GM12878 (cell line): ENCODE measurements around the gene GRHL1. TPM values are rescaled to one million over a fixed set of nuclear protein-coding genes. Genes with fewer than 3 reads are reported as not detected.

Source experiments
- CUX1 ChIP-seq: IDR thresholded peaks from 2 replicates; pipeline ENCODE4 v1.6.1; 2012; ENCODE audit warnings: improper control_type of control experiment, low read depth, low read length; ENCODE audit not compliant: insufficient replicate concordance
- EZH2 ChIP-seq: IDR thresholded peaks from 2 replicates; pipeline ENCODE4 v1.6.1; 2012; ENCODE audit warnings: low read depth, mild to moderate bottlenecking, control low read depth, inconsistent platforms, low read length, borderline replicate concordance; ENCODE audit not compliant: control insufficient read depth
- FOS ChIP-seq: IDR thresholded peaks from 3 replicates; pipeline ENCODE4 v1.6.1; 2011; ENCODE audit warnings: borderline replicate concordance; ENCODE audit not compliant: insufficient read length; ENCODE audit errors: extremely low read depth
- IKZF2 ChIP-seq, 2 experiments: fragments of 450-650 bp; IDR thresholded peaks; 2 replicates each; pipeline ENCODE4 v1.6.1; 2017; ENCODE audit warnings: mild to moderate bottlenecking in 2 of 2, moderate library complexity in 2 of 2
- KAT2A ChIP-seq: conservative IDR thresholded peaks from 2 replicates; pipeline ENCODE4 v1.6.1; 2011; ENCODE audit warnings: low read depth, low read length; ENCODE audit not compliant: control insufficient read depth
- MTA2 ChIP-seq: fragments of 450-650 bp; IDR thresholded peaks from 2 replicates; pipeline ENCODE4 v1.6.1; 2016; ENCODE audit warnings: low read depth, mild to moderate bottlenecking, moderate library complexity
- MXI1 ChIP-seq: fragments of 150-350 bp; IDR thresholded peaks from 2 replicates; pipeline ENCODE4 v1.6.1; 2011; ENCODE audit warnings: low read depth, mild to moderate bottlenecking, inconsistent platforms, low read length, improper control_type of control experiment
- NFYB ChIP-seq: IDR thresholded peaks from 2 replicates; pipeline ENCODE4 v1.6.1; 2011; ENCODE audit warnings: low read depth, mild to moderate bottlenecking, low read length, improper control_type of control experiment, moderate library complexity; ENCODE audit not compliant: insufficient read depth
- SREBF1 ChIP-seq: IDR thresholded peaks from 2 replicates; pipeline ENCODE4 v1.6.1; 2012; ENCODE audit warnings: mild to moderate bottlenecking, low read length
- SRF ChIP-seq, 2 experiments: IDR thresholded peaks; 2 replicates each; pipeline ENCODE4 v1.6.1; 2011; ENCODE audit warnings: low read depth in 2 of 2, low read length in 2 of 2, mild to moderate bottlenecking in 1 of 2, moderate library complexity in 1 of 2
- USF1 ChIP-seq: IDR thresholded peaks from 2 replicates; pipeline ENCODE4 v1.6.1; 2011; ENCODE audit warnings: borderline replicate concordance, low read depth, mild to moderate bottlenecking, moderate library complexity, mixed read lengths, low read length; ENCODE audit not compliant: insufficient read depth; ENCODE audit errors: extremely low read length
- ZBED1 ChIP-seq: IDR thresholded peaks from 2 replicates; pipeline ENCODE4 v1.6.1; 2016; ENCODE audit warnings: borderline replicate concordance
- polyA plus RNA-seq, 11 experiments: library from polyadenylated mRNA; depleted of rRNA in 4 of 11; unstranded in 6 of 11; stranded (reverse) in 5 of 11; fragments of >200 nt; fragmentation: Nextera tagmentation in 4 of 11; fragmentation: Illumina TruSeq in 1 of 11; extraction: Ambion mirVana in 4 of 11; extraction: Trizol in 1 of 11; gene quantifications; 1 replicate in 1 of 11; 2 replicates in 10 of 11; pipeline versions ENCODE4 v1.2.1 to v1.2.3, GENCODE V29; 2011 to 2016; ENCODE audit warnings: inconsistent platforms in 2 of 11, missing spikeins in 2 of 11, low read depth in 1 of 11
- total RNA-seq, 4 experiments: library from RNA; depleted of rRNA in 3 of 4; stranded (reverse); fragments of >200 nt in 3 of 4; fragmentation: Illumina TruSeq in 1 of 4; extraction: Trizol in 1 of 4; gene quantifications; 2 replicates each; pipeline versions ENCODE4 v1.2.1 to v1.2.3, GENCODE V29; 2013 to 2021
- TF ChIP-seq, protein P1 (sequence below): IDR thresholded peaks from 2 replicates; pipeline ENCODE4 v1.6.1; 2012; ENCODE audit warnings: low read depth, low read length, improper control_type of control experiment

Gene GRHL1
- total and polyA plus RNA-seq, 10 of the 15 experiments (the other 5 are each of a cell fraction or from before 2014, with no cell fraction given): 0.09 to 0.81 (median 0.28) TPM; not detected in 1

- no peak for TF ChIP-seq CUX1
- no peak for TF ChIP-seq MXI1
- TF ChIP-seq, protein P1, sequence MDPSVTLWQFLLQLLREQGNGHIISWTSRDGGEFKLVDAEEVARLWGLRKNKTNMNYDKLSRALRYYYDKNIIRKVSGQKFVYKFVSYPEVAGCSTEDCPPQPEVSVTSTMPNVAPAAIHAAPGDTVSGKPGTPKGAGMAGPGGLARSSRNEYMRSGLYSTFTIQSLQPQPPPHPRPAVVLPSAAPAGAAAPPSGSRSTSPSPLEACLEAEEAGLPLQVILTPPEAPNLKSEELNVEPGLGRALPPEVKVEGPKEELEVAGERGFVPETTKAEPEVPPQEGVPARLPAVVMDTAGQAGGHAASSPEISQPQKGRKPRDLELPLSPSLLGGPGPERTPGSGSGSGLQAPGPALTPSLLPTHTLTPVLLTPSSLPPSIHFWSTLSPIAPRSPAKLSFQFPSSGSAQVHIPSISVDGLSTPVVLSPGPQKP: no peak
- TF ChIP-seq SREBF1: no peak
- no peak for TF ChIP-seq USF1
- no peak for TF ChIP-seq IKZF2 (IDR thresholded peaks at IDR 0.05)
- TF ChIP-seq NFYB: no peak
- no peak for TF ChIP-seq KAT2A
- no peak for TF ChIP-seq SRF (IDR thresholded peaks at IDR 0.05; ENCODE audit: low read depth in 2 of 2, low read length in 2 of 2)
- no peak for TF ChIP-seq FOS
- no peak for TF ChIP-seq MTA2
- TF ChIP-seq EZH2: no peak
- no peak for TF ChIP-seq ZBED1
Observed at GRCh38 chr2:9968553-9969497, 17.3 kb downstream of the GRHL1 start (continued).
